Measurements from ENCODE around the gene DRGX. TPM values are rescaled to one million over a fixed set of nuclear protein-coding genes. Genes with fewer than 3 reads are reported as not detected.

Gene DRGX
- total RNA-seq, 1 experiment from 2014 or later, result not detected

GRCh38 chr10:49407552-49408137 is 11.8 kb upstream of the DRGX start:
- DNase-seq (ENCODE audit: low spot score), result peak; percentile 50

DNA sequence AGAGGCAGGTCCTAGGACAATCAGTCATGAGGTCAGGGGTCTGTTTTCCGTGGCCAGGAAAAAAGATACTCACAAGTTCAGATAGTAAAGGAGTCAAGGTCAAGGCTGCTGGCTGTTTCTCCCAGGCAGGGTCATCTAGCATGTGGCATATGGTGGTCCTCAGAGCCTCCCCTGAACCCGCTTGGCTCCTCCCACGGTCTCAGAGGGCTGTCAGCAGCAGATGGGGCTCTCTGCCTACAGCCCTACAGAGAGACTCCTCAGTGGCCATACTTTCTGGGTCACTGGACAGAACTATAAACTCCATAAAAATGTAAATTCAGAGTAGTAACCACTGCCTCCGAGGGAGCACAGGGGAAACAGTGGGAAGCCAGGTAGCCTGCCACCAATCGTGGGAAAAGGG is 11.3 kb upstream of the DRGX start:
- DNase-seq (ENCODE audit: low spot score), result no peak

DNA sequence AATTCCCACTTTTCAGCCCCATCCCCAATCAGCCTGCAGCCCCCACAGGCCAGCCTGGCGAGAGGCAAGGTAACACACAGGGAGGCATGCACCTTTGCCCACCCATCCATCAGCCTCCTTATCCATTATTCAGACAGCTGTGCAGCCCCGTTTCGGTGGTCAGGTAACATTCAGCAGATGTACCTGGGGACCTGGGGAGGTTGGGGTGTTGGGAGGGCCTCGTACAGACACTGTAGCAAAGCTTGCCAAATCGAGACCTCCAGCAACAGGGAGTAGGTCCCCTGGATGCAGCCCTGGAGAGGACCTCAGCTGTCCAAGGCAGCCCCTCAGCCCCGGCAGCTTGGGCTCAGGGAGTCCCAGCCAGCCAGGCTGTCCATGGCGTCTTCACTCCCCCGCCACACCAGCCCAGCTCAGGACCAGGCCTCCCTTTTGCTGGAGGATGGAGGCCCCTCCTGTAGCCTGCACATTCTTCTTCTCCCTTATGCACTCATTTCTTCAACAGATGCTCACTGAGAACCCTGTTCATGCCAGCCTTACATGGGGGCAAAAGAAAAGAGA is 8.5 kb upstream of the DRGX start:
- DNase-seq (ENCODE audit: low spot score), result no peak

DNA sequence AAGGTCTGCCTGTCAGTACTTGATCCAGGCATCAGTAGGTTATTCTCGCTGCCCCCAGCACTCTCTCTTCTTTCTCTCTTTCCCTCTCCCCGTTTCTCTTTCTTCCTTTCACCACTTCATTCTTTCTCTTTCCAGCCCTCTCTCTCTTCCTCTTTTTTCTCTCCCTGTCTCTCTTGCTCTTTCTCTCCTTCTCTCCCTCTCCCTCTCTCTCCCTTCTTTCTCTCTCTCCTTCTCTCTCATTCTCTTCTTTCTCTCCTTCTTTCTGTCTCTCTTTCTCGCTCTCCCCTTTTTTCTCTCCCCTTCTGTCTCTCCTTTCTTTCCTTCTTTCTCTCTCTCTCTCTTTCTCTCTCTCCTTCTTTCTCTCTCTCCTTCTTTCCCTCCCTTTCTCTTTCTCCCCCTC is 7.5 kb upstream of the DRGX start:
- DNase-seq (ENCODE audit: low spot score), result no peak

DNA sequence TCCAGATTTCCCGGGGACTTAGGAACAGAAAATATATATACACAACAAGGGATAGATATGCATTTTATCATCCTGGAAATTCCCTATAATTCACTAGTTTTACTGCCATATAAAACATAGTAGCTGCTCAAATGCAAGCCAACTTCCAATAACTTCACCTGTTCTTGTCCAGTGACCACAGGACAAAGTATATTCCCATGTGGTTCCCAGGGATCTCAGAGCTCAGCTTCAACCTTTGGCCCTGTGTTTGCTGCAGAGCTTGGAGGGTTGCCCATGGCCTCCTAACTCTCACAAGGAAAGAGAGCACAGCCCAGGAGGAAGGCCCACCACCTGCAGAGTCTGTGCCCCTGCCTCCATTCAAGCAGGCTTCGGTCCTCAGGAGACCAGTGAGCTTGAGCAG is 4.5 kb upstream of the DRGX start:
- DNase-seq (ENCODE audit: low spot score), result no peak

GRCh38 chr10:49398986-49399385 is 3.1 kb upstream of the DRGX start:
- DNase-seq (ENCODE audit: low spot score), result no peak

- DNase-seq (ENCODE audit: low spot score), result no peak
Observed at GRCh38 chr10:49398000-49398861, 2.3 kb upstream of the DRGX start.

- DNase-seq (ENCODE audit: low spot score), result no peak
Observed at GRCh38 chr10:49397036-49397999, 1.4 kb upstream of the DRGX start.

DNA sequence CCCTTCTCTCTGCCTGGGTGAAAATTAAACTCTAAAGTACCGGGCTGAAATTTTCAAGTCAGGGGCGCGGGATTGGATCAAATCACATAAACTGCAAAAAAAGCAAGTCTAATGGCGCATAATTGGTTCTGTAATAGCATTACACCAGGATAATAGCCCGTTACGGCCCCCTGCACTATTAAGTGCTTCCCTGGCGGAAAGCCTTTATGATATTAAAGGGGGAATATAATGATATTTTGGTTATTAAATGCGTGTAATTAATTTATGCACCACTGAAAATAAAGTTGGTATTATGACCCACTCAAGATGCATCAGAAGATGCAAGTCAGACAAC is 744 bp upstream of the DRGX start:
- no peak for DNase-seq (ENCODE audit: low spot score)

- no peak for DNase-seq (ENCODE audit: low spot score)
Observed at GRCh38 chr10:49394933-49395740, 752 bp downstream of the DRGX start.

DNA sequence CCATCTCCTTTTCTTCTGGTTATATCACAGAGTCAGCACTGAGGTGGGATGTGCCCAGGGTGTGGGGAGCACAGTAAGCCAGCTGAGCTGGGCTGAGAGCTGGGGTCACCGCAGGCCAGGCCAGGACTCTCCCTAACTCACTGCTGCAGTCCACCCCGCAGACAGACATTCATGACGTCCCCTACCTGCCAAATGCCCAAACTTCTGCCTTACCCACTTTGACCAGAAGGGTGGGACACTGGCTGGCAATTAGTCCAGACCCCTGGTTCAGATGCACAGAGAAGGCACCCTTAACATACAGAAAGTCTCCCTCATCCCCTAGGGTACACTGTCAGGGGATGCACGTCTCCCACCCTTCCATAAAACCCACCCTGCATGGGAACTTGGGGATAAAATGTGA is 2.1 kb downstream of the DRGX start:
- DNase-seq (ENCODE audit: low spot score), result no peak

DNA sequence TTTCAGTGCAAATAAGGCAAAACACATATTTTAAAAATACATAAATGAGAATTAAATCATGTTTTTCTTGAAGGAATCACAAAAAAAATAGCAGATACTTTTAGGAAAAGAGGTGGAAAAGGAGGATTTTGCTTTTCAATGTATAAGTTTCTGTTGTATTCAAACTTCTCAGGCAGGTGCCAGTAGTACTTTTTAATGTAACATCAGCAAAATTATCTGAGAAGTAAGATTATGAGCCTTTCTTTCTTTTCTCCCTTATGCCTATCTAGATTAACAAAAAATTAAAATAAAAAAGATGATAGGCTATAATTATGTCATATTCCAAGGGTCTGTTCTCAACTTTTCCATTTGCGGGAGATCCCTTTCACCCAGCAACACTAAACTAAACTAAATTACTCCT is 2.6 kb downstream of the DRGX start:
- DNase-seq (ENCODE audit: low spot score), result no peak

GRCh38 chr10:49389361-49389933 is 6.4 kb downstream of the DRGX start:
- no peak for DNase-seq (ENCODE audit: low spot score)

DNA sequence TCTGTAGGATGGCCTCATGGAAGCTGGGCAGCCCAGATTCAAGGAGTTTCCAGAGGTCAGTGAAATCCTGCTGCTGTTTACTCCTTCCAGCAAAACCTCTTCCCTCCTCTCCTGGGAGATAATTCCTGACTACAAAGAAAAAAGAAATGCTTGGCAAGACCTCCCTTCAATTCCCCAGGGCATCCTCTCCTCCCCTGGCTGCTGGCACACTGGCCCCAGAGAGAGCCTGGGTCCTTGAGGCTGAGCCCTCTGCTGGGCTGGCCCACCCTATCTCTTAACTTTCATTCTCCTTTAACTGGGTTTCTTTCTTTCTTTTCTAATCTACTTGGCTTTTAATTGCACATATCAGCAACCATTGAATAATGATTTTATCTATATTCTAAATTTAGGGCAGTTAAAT is 7.7 kb downstream of the DRGX start:
- DNase-seq (ENCODE audit: low spot score), result no peak

DNA sequence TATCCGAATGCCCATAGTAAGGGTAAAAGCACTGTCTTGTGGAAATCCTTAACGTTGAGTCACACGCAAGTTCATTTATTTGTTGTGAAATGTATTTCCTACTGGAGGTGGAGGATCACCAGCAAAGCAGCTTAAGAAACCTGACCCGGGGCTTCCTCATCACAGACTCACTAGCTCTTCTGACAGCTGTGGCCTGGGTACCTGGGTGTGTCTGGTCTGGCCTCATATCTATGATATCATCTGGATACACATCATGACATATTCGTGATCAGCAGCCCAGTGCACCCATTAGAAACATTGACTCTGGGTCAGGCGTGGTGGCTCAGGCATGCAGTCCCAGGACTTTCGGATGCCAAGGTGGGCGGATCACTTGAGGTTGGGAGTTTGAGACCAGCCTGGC is 8.8 kb downstream of the DRGX start:
- DNase-seq (ENCODE audit: low spot score), result peak; percentile 15

GRCh38 chr10:49385939-49386922 is 9.7 kb downstream of the DRGX start:
- no peak for DNase-seq (ENCODE audit: low spot score)

DNA sequence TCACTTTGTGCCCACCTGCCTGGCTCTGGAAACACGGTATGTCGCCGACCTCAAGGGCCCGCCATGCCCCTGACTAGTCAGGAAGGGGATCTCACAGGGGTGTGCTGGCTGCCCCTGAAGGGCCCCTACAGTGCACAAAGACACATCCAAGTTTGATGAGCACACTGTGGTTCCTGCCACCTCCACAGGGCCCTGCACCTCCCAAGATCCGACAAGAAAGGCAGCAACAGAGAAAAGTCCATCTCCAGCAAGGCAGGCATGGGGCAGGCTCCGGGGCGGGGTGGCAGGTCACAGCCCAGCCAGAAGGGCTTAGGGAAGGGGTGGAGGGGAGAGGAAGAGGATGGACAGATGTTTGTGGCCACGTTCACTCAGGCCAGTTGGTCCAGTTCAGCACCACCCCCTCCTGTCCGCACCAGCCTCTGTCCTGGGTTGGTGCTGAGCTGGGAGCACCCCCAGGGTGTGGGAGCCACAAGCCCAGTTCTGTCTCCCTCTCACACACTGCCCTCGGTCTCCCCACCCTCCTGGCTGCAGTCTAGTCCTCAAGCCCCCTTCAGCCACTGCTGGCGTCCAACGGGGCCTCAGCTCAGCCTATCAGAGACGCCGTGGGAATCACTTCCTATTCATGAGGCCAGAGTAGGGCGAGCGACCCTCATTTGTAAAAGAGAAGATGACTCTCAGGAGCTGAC is 11.5 kb downstream of the DRGX start:
- no peak for DNase-seq (ENCODE audit: low spot score)

GRCh38 chr10:49383853-49384252 is 12.0 kb downstream of the DRGX start:
- DNase-seq (ENCODE audit: low spot score), result no peak

- DNase-seq (ENCODE audit: low spot score), result no peak
Observed at GRCh38 chr10:49382826-49383225, 13.1 kb downstream of the DRGX start.
